Activated CD8-positive, alpha-beta T cell treated with anti-CD3 and anti-CD28 coated beads for 36 hours (primary cell): ENCODE measurements around the gene DIP2A. TPM values are rescaled to one million over a fixed set of nuclear protein-coding genes. Genes with fewer than 3 reads are reported as not detected.

Source experiments
- ATAC-seq: fragments of 200-7000 bp; cut with Tn5 transposase; one replicate; pipeline ENCODE4 v1.10.0; 2021; ENCODE audit warnings: mild to moderate bottlenecking, moderate library complexity
- CTCF ChIA-PET: fragments of 350-600 bp; sonication (Branson Sonifier 250); formaldehyde crosslinking; loops from one replicate; lab custom pipeline; 2021; ENCODE audit warnings: antibody characterized with exemption; lab: Charles Lee
- POLR2A ChIA-PET: fragments of 350-600 bp; sonication (Branson Sonifier 250); formaldehyde crosslinking; loops from one replicate; lab custom pipeline; 2021; ENCODE audit warnings: antibody characterized with exemption; lab: Charles Lee
- DNase-seq: peaks from one replicate; pipeline ENCODE4 v3.0.0-alpha.2; 2020
- H3K27ac Mint-ChIP-seq: one replicate; pipeline ENCODE4 v1.8.0; 2021; ENCODE audit warnings: mild to moderate bottlenecking, mixed read lengths
- H3K27me3 Mint-ChIP-seq: one replicate; pipeline ENCODE4 v1.8.0; 2021; ENCODE audit warnings: mixed read lengths
- H3K36me3 Mint-ChIP-seq: one replicate; pipeline ENCODE4 v1.8.0; 2021; ENCODE audit warnings: low read depth, mixed read lengths
- H3K4me1 Mint-ChIP-seq: one replicate; pipeline ENCODE4 v1.8.0; 2021; ENCODE audit warnings: low read depth, mixed read lengths
- H3K4me3 Mint-ChIP-seq: one replicate; pipeline ENCODE4 v1.8.0; 2021; ENCODE audit warnings: mild to moderate bottlenecking, moderate library complexity, mixed read lengths
- H3K9me3 Mint-ChIP-seq: one replicate; pipeline ENCODE4 v1.8.0; 2021; ENCODE audit warnings: mixed read lengths
- CTCF ChIP-seq: fragments of 200-600 bp; IDR thresholded peaks from one replicate; pipeline ENCODE4 v1.8.0; 2022; ENCODE audit warnings: antibody characterized with exemption, mild to moderate bottlenecking
- intact Hi-C: fragments of 100-400 bp; cut with micrococcal nuclease; formaldehyde crosslinking; loops from one replicate; pipeline ENCODE4 v1.10.0; 2022
- total RNA-seq, 2 experiments: library from RNA; stranded (reverse); gene quantifications; one replicate each; pipeline ENCODE4 v1.2.3, GENCODE V29; 2021

DIP2A gene
- total RNA-seq, 2 experiments from 2014 or later: 30.9 to 34.1 TPM

DNA sequence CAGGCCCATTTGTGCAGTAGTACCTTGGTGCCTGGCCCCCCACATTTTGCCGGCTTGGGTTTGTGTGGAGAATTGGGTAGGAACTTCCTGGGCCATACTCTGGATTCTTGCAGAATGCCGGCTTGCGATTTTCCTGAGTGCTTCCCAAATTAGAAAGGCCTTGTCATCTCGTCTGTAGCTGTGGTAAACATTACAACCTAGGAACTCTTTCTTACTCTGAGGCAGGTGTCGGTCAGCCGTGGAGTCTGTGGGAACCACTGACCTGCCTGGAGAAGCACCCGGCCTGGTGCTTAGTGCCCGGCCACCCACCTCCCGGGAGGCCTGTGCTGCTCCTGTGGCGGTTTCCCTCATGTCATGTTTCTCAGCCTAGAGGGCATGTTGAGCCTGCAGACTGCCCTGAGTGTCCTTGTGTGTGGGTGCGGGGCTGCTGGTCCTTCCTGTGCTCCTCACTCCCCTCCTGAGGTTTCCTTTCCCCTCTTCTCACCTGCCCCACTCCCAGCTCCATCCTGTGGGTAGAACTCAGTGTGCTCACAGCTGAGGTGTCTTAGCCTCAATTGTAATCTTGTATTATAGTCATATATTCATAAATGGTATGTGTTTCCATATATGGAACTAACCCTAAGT lies 81.5 kb downstream of the DIP2A start:
- H3K4me1 Mint-ChIP-seq: peaks cover 21% of the 10 kb centered on the region
- DNase-seq: no peak
- ATAC-seq: no peak
- POLR2A ChIA-PET: interaction anchor here (0.6 kb wide), 1 partner anchor 13 kb away, joined by 3 read pairs; no protein-coding TSS in a partner anchor
- CTCF ChIA-PET: no interaction called here
- peaks cover 22% of the 10 kb centered on the region for H3K36me3 Mint-ChIP-seq
- H3K27ac Mint-ChIP-seq: no peak overlapping the region
- H3K9me3 Mint-ChIP-seq: no peaks in the 10 kb centered on the region
- H3K4me3 Mint-ChIP-seq: no peak overlapping the region
- no peak for TF ChIP-seq CTCF
- intact Hi-C loops: no loop called here
- no peaks in the 10 kb centered on the region for H3K27me3 Mint-ChIP-seq

DNA sequence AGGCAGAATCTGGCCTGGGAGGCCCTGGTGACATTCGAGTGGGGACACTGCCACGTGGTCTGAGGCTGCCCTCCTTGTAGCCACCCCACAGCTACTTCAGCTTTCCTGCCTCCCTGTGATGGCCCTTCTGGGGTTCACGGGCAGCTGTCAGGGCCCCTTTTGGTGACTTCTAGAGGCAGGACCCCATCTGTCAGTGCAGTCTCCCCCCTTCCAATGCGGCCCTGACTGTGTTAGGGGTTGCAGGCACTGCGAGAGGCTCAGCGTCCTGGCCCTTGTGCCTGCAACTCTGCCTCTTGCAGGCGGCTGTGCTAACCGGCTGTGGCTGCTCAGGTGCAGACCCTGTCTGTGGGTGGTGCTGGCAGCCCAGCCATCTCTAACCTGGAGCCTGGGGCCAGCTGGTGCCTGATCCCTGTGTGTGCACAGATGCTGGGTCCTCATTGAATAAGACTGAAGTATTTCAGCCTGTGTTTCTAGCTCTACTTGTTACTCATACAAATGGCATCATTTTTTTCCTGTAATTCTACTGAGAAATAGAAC lies 84.0 kb downstream of the DIP2A start:
- Mint-ChIP-seq H3K4me3 (no peak overlapping the region), H3K36me3 (peaks cover 24% of the 10 kb centered on the region), H3K27ac (no peak overlapping the region), H3K9me3 (no peaks in the 10 kb centered on the region), H3K4me1 (peaks cover 21% of the 10 kb centered on the region), H3K27me3 (no peaks in the 10 kb centered on the region)
- ChIA-PET CTCF (interaction anchor here (0.9 to 1.1 kb wide), 2 partner anchors 9 to 11 kb away, joined by 3 to 4 read pairs; no protein-coding TSS in a partner anchor), POLR2A (interaction anchor here (1.2 kb wide), 1 partner anchor 8 kb away, joined by 3 read pairs; no protein-coding TSS in a partner anchor)
- intact Hi-C loops: no loop called here
- DNase-seq: no peak
- no peak for TF ChIP-seq CTCF
- no peak for ATAC-seq

DNA sequence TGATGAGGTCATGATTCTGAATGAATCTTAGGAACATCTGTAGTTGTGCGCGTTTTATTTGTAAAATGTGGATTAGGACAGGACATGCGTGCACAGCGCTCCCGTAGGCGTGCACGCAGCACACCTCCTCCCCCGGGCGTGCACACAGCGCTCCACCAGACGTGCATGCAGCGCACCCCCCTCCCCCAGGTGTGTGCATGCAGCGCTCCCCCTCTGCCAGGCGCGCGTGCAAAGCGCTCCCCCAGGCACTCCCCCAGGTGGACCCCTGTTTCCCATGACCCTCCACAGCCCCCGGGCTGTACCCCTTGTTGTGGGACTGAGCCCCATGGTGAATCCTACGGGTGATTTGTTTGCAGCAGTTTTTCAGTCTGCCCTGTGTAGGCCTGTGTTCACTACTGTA lies 84.6 kb downstream of the DIP2A start:
- no peaks in the 10 kb centered on the region for H3K9me3 Mint-ChIP-seq
- POLR2A ChIA-PET: no interaction called here

GRCh38 chr21:46544003-46544402 lies 85.3 kb downstream of the DIP2A start:
- Mint-ChIP-seq H3K4me1 (peaks cover 24% of the 10 kb centered on the region), H3K4me3 (no peak overlapping the region), H3K36me3 (peaks cover 25% of the 10 kb centered on the region), H3K27me3 (no peaks in the 10 kb centered on the region), H3K9me3 (no peaks in the 10 kb centered on the region), H3K27ac (no peak overlapping the region)
- ChIA-PET POLR2A (no interaction called here), CTCF (no interaction called here)
- no peak for DNase-seq
- ATAC-seq: no peak
- intact Hi-C loops: no loop called here
- no peak for TF ChIP-seq CTCF

More for the DNA sequence above, 84.6 kb downstream of the DIP2A start:
- DNase-seq (no peak), ATAC-seq (no peak)
- Mint-ChIP-seq H3K4me3 (no peak overlapping the region), H3K36me3 (peaks cover 22% of the 10 kb centered on the region), H3K27me3 (no peaks in the 10 kb centered on the region), H3K4me1 (peaks cover 21% of the 10 kb centered on the region), H3K27ac (peak overlapping the region; percentile 63)
- intact Hi-C loops: no loop called here
- no peak for TF ChIP-seq CTCF
- CTCF ChIA-PET: no interaction called here

GRCh38 chr21:46544824-46545223 lies 86.1 kb downstream of the DIP2A start:
- Mint-ChIP-seq H3K27ac (no peak overlapping the region), H3K36me3 (peaks cover 27% of the 10 kb centered on the region), H3K9me3 (no peaks in the 10 kb centered on the region), H3K4me3 (no peak overlapping the region), H3K27me3 (no peaks in the 10 kb centered on the region), H3K4me1 (peaks cover 29% of the 10 kb centered on the region)
- POLR2A ChIA-PET: no interaction called here
- no peak for TF ChIP-seq CTCF
- intact Hi-C loops: no loop called here
- DNase-seq: no peak
- peak; percentile 39 for ATAC-seq
- CTCF ChIA-PET: no interaction called here
